NCI-H2107 treated with DMSO at 0.1 percent for 48 hours (cell line): ENCODE measurements around the gene MRPS2.
"Not testable (repeated sequence)": the region's sequence is repeated elsewhere in the genome, so short reads cannot be mapped to it uniquely, and the experiment has no call there.

Experiments used
- DNase-seq: peaks from one replicate; lab custom pipeline; 2025; ENCODE audit not compliant: unreplicated experiment; lab: John Stamatoyannopoulos, UW

Gene MRPS2

DNA sequence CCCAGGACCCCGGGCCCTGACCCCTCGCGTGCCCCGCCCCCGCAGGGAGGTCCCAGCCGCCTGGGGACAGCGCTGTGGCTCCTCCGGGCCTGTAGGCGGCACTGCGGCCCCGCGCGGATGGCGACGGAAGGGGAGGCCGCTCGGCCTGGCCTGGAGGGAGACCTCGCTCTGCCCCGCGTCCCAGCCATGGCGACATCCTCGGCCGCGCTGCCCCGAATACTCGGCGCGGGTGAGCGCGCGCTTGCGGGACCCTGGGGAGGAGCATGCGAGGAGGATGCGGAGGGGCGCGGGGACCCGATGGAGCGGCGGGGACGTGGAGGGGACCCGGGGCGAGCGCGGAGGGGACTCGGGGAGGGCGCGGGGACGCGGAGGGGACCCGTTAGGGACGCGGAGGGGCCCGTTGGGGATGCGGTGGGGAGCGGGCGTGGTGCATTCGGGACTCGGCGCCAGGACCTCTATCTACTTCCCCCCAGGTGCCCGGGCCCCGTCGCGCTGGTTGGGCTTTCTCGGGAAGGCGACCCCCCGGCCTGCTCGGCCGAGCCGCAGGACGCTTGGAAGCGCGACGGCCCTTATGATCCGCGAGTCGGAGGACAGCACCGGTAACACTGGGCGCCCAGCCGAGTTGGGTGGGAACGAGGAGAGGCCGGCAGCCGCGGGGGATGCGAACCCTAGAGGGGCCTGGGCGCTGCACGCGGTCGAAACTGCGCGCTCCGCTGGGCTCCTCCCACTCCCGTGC is at the start of gene MRPS2:
Gene MRPS2 (plus strand): TSS at position 158 of the 736 bp plus-strand sequence. CDS start 29 bp downstream, at position 187.
- peak; percentile 39 for DNase-seq

DNA sequence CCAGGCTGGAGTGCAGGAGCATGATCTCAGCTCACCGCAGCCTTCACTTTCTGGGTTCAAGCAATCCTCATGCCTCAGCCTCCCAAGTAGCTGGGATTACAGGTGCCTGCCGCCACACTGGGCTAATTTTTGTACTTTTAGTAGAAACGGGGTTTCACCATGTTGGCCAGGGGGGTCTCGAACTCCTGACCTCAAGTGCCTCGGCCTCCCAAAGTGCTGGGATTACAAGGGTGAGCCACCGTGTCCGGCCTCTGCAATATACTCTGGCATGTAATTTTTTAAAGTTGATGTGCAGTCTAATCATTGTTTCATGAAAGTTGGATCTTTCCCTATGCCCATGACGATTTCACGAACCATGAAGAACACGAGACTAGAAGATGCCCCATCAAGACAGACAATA is 49.5 kb upstream of the MRPS2 start:
- DNase-seq = no peak

DNA sequence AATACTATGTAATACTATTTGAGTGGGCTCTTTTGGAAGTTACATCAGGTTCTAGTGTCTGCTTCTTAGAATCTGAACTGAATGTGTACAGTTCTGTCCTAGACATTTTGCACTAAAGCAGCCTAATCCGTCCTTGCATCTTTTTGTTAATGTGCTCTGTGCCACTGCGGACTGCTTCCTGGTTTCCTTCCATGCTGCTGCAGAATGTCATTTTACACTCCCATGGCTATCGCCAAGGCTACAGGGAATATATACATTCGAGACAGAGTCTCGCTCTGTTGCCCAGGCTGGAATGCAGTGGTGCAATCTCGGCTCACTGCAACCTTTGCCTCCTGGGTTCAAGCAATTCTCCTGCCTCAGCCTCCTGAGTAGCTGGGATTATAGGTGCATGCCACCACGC is 48.6 kb upstream of the MRPS2 start:
- not testable (repeated sequence) for DNase-seq

DNA sequence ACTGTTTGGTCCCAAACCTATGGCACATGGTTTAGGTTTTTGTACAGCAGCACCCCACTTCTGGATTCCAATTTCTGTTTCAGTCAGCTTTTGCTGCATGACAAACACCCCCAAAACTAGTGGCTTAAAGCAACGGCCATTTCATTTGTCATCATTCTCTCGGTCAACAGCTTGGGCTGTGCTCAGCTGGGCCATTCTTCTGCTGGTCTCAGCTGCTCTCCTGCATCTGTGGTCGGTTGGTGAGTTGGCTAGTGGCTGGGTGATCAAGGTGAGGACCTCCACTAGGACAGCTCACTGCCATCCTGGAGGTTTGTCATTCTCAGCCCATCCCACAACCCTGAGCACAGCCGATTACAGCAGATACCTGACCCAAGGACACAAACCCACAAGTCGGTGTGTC is 45.7 kb upstream of the MRPS2 start:
- no peak for DNase-seq

DNA sequence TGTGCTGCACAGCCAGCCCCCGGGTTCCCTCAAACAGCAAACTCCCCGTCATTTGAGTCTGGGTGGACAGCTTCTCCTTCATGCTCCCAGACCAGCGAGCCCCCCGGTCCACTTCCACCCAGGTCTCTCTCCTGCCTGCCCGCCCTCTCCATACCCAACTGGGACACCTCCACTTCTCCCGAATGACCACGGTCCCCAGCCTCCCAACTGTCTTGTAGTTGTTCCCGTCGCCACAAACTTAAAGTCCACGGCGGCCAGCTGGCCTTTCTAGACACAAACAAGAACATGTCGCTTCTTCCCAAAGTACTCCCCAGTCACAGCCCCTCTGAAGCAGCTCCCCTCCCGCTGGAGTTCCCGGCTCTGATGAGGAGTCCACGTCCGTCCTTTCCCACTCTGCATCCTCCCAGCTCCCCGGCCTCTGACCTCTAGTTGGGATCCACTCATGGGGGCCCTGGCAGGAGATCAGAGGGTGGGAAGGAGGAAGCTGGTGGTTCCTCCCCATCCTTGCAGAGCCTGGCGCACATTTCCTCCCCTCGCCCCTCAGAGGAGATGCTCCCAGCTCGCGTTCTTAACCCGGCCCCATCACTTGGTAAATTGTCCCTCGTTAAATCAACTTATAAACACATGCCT is 45.0 kb upstream of the MRPS2 start:
- no peak for DNase-seq

DNA sequence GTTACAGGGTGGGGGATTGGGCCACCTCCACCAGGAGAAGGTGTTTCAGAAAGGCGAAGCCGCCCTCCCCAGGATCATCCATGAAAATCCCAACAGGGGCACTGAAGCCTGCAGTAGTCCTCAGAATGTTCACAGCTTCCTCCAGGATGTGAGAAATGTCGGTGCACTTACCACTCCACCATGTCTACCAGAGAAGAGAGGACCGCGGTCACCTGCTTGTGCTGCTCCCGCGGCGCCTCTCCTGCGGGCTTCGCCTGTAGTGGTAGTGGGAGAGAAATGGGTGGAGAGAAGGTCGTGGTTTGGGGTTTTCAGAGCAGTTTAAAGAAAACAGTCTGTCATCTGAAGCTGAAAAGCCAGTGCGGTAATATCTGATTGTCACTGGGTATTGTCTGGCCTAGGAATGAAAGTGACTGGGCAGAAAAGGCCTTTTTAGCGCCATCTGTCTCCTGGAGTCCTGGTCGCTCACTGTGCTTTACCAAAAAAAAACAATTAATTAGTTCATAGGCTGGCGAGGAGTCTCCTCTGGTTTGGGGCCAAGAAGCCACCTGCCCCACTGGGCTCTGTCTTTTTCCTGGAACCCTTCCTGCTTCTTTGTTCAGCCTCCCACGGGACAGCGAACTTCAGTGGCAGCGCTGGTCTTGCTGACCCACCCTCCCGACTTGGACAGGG is 43.9 kb upstream of the MRPS2 start:
- DNase-seq = peak; percentile 55

DNA sequence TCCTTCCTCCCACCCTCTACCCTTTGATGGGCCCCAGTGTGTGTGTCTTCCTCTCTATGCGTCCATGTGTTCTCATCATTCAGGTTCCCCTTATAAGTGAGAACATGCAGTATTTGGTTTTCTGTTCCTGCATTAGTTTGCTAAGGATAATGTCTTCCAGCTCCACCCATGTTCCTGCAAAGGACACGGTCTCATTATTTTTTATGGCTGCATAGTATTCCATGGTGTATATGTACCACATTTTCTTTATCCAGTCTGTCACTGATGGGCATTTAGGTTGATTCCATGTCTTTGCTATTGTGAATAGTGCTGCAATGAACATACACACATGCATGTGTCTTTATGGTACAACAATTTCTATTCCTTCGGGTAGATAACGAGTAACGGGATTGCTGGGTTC is 42.0 kb upstream of the MRPS2 start:
- not testable (repeated sequence) for DNase-seq

DNA sequence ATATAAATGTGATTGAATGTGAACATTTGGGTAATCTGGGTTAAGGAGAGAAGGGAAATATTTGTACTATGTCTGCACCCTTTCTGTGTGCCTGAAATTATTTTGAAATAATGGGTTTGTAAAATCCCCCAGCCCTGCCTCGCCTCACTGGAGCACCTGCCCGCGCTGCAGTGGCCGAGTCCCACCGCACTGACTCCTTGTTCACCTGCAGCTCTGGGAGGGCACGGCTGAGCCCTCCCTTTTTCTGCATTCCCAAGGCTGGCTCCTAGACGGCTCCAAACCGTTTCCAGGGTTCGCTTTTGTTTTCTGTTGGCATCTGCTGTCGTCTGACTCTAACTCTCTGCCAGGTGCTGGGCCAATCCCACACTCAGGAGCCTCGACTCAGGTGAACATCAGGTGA is 38.5 kb upstream of the MRPS2 start:
- DNase-seq = peak; percentile 76

DNA sequence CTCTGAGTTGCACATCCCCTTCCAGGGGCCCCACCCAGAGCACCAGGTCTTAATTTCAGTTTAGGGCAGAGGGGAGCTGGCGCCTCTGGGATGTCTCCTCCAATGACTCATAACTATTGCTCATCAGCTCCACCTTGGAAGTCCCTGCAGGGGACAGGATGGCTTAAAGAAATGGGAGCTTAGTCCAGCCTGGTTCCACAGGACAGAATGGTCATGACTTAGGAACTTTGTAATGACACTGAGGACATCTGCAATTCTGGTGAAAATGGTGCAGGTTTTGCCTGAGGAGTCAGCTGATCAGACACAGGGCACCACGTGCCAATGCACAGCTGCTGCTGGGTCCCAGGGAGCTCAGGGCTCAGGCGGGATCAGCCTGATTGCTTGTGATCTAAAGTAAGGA is 37.3 kb upstream of the MRPS2 start:
- DNase-seq = no peak

DNA sequence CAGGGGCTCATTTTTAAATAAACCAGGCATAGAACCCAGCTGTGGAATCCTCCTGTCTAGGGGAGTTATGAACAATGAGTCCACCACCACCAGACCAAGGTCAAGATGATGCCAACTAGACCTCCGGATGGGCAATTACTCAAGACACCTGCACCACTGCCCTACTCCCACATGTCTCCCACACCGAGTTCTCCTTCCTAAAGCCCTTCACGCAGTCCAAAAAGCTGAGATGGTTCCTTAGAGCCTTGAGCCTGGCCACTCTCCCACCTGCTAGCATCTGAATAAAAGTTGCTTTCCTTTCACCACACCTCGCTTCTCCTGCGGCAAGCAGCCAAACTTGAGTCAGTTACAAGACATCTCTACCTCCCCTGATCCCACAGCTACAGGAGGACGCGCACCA is 36.3 kb upstream of the MRPS2 start:
- DNase-seq = no peak

DNA sequence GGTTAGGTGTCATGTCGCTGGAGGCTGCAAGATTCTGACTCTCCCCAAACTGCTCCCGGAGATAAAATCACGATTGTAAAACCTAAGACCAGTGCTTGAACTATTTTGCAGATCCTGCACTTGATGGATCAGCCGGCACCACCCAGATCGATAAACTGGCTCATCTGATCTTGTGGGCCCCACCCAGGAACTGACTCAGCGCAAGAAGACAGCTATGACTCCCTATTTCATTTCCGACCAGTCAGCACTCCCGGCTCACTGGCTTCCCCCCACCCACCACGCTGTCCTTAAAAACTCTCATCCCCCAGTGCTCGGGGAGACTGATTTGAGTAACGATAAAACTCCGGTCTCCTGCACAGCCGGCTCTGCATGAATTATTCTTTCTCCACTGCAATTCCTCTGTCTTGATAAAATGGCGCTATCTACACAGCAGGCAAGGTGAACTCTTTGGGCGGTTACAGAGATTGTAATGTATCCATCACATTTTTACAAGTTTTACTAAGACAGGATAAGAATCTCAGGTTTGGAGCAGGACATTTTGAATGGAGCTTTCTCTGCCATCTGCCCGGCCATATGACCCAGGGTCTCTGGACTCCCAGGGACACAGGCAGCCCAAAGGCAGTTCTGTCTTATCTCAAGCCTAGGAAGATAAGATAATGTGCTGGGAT is 31.5 kb upstream of the MRPS2 start:
- no peak for DNase-seq

DNA sequence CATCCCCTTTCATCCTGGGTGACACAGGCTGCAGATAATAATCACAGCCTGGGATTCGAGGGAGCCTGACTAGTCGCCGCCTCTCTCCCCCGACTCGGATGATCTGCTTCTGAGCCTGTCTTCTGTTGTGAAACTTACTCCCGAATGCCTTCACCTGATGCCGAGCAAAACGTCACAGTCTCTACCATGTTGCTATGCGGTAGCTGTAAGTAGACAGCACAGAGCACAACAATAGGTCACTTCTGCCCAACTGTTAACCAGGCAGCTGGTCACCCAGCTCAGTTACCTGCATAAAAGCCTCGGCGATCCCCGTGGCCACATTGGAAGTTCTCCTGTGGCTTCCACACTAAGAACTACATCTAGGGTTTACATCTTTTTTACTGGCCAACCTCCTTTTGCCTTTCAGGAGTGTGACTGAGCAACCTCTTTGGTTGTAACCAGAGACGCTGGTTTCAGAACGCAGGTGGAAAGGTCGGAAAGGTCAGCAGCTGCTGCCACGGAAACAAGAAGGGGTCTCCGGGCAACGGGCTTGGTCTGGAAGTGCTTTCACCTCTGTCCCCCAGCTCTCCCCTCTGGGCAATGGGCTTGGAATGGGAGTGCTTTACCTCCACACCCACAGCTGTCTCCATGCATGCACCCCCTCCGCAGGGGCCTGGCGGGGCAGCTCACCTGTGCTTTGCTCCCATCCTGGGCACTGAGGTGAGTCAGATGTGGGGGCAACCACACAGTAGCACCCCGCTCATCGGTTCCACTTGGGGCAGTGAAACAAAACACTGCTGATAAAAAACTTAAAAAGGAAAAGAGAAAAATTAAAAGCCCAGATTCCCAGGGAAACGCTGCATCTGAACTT is 28.5 kb upstream of the MRPS2 start:
- DNase-seq = no peak

DNA sequence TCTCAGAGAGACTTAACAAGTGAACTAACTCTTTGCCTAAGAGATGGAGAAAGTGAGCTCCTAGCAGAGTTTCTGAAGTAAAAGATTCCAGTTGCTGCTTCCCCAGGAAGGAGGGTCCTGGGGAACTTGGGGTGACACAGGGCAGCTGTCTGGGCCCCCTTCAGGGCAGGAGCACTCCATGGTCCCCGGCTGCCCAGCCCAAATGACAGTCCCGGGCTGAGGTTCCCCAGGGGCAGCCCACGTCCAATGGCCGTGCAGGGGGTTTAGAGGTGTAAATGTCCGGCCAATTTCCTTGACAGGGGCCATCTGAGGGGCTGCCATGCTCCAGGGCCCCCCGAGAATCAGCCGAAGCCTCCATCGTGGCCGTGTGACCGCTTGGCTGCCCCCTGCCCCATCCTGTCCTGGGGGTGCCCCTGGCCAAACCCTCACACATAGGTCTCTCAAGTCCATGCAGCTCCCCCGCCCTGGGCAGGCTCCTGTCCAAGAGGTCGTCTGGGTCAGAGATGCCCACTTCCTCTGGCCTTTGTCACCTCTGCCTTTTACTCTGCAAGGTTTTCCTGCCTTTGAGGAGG is 26.4 kb upstream of the MRPS2 start:
- DNase-seq = no peak

DNA sequence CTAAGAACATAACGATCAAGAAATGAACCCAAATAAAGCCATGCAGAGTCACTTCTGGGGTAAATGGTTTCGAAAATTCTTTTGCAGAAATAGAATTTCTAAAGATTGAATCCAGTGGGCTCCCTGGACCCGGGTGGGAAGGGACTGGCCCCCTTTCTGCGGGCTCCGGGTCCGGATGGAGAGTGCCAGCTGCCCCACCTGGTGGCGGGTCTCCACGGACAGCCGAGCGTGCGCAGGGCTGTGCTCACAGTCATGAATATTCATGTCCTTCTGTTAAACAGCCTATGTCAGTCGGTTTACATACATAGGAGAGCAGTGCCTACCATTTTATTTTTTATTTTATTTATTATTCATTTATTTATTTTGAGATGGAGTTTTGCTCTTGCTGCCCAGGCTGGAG is 25.6 kb upstream of the MRPS2 start:
- peak; percentile 26 for DNase-seq

DNA sequence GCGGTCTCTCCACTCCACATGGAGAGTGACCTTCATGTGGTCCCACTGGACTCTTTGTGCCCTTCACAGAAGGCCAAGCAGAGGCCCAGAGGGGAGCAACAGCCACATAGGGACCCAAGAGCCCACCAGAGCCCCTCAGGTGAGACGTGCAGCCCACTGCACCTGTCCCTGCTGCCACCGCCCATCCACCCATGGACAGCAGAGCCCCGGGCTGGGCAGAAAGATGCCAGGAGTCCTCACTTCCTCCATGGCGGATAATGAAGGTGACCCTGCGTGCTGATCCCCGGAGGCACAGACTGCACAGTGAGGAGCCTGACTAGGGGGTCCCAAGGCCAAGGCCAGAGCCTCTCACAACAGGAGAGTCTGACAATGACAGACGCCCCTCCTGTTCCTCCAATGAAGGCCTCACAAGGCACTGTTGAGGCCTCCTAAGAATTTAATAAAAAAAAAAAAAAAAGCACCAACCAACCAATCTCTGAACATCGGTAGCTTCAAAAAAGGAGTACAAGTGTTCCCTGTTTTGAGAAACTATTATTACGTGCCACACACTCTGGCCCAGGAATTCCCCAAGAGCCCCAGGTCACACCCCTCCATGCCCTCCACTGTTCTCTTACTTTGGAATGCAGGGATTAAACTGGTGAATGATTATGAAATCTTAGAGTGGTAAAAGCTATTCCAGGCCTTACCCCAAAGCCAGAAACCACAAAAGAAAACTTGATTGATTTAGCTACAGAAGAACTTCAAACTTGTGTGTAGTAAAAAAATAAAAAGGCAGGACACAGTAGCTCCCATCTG is 23.7 kb upstream of the MRPS2 start:
- DNase-seq = no peak

DNA sequence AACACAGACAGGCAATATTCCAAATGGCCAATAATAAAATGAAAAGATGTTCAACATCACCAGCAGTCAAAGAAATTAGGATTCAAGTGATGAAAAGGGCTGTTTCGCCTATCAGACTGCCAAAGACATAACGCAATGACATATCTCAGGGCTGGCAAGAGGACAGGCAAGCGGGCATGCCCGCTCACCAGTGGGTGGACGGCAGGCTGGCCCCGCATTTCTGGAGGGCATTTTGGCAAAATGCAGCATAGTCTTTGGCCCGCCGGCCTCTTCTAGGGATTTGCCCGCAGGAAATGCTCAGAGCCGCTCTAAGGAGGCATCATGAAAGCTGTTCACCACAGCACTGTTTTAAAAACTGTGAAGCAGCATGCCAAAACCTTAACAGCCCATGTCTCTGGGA is 22.3 kb upstream of the MRPS2 start:
- no peak for DNase-seq

DNA sequence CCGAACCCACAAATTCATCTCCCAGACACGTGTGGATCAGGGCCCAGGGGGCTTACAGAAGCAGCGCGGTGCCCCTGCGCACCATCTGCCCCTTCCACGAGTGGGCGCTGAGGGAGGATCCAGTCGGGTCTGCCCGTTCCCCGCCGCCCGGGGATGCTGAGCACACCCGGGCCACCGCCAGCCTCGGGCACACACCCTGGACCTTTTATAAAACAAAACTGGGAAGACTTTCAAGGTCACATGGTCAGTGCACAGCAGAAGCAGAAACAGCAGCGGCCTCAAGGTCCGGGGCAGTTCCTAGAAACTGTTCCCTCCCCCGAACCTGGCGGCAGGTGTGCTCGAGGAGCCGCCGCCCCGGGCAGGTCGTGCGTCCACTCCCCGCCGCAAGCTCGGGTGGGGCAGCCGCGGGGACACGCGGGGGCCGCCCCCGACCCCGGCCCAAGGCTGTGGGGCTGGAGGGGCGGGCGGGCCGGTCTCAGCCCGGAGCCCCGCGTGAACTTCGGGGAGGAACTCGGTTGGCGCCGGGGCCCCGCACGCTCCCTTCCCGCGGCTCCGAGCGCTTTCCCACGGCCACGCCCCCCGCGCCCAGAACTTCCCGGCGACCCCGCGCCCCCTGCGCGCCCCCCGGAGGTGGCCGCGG is 21.5 kb upstream of the MRPS2 start:
- DNase-seq = peak; percentile 9

DNA sequence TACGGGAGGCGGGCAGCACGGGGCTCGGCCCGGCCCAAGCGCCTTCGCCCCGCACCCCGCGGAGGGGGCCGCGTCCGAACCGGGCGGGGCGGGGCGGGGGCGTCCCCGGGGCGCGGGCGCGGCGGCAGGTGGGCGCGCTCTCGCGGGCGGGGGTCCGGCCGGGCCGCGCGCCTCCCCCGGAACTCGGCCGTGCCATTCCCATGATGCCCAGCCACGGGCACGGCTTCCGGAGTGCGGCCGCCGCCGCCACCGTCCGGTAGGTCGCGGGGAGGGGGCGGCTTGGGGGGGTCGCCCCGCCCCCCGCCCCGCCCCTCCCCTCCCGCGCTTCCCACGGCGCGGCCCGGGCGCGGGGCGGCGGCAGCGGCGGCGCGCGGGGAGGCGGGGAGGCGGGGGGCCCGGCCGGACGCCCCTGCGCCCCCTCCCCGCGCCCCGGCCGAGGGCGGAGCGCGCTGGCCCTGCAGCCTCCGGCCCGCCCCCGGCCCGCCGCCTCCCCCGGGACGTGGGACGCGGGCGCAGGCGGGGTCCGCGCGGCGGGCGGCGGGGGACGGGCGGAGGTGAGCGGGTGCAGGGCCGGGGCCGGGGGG is 20.9 kb upstream of the MRPS2 start, which contains the start of gene PPP1R26:
Gene PPP1R26 (plus strand): TSS at position 314 of the 584 bp plus-strand sequence. CDS start 4,729 bp downstream, outside the sequence.
- no peak for DNase-seq
